Activated T-cell treated with anti-CD3 and anti-CD28 coated beads for 4 hours (primary cell): ENCODE data around the gene TSPY9.
"Not testable (repeated sequence)": the region's sequence is repeated elsewhere in the genome, so short reads cannot be mapped to it uniquely, and the experiment has no call there.

Experiments used
- DNase-seq: peaks from one replicate; pipeline ENCODE4 v3.0.0-alpha.2; 2020

TSPY9 gene

GRCh38 chrY:9486967-9487366, at the start of gene TSPY9:
TSPY9 (plus strand) TSS chrY:9487267; CDS start chrY:9487313, 46 bp downstream.
- DNase-seq, result not testable (repeated sequence)

- not testable (repeated sequence) for DNase-seq
Measured at GRCh38 chrY:9466655-9467054, 20.4 kb upstream of the TSPY9 start, which contains the start of gene TSPY1. TSPY1 (plus strand) TSS chrY:9466955; CDS start chrY:9467001, 46 bp downstream.

GRCh38 chrY:9504396-9504795, 17.3 kb downstream of the TSPY9 start:
- DNase-seq, result not testable (repeated sequence)

GRCh38 chrY:9516287-9516686, 29.2 kb downstream of the TSPY9 start:
- DNase-seq, result not testable (repeated sequence)

GRCh38 chrY:9527580-9527979, 40.5 kb downstream of the TSPY9 start, which contains the start of gene TSPY10:
TSPY10 (plus strand) TSS chrY:9527880; CDS start chrY:9527926, 46 bp downstream.
- not testable (repeated sequence) for DNase-seq
